ENCODE measurements around the gene C1orf105. TPM values are rescaled to one million over a fixed set of nuclear protein-coding genes. Genes with fewer than 3 reads are reported as not detected.

C1orf105 gene
- total RNA-seq, 1 donor from 2014 or later: not detected

GRCh38 chr1:172425339-172425738 lies 4.9 kb downstream of the C1orf105 start:
- no peaks in the 10 kb centered on the region for H3K27me3 ChIP-seq
- no peak overlapping the region for H3K4me3 ChIP-seq
- H3K4me1 ChIP-seq: peaks cover 15% of the 10 kb centered on the region
- H3K36me3 ChIP-seq: no peaks in the 10 kb centered on the region
- no peak overlapping the region for H3K4me2 ChIP-seq
- H3K79me2 ChIP-seq (ENCODE audit: low read depth): peaks cover 5% of the 10 kb centered on the region
- Mint-ChIP-seq H3K27me3 (ENCODE audit: insufficient read depth, low read depth) (no peaks in the 10 kb centered on the region), H3K36me3 (no peaks in the 10 kb centered on the region), H3K27ac (no peak overlapping the region), H3K4me3 (no peak overlapping the region), H3K9me3 (no peaks in the 10 kb centered on the region), H3K4me1 (no peaks in the 10 kb centered on the region)
- H2AFZ ChIP-seq (replicated peaks): no peak overlapping the region
- H3K27ac ChIP-seq: no peak overlapping the region
- H3K9ac ChIP-seq: no peak overlapping the region
- DNase-seq (ENCODE audit: low spot score): no peak
- no peak for TF ChIP-seq EZH2phosphoT487 (IDR thresholded peaks at IDR 0.05)
- TF ChIP-seq, protein P1, sequence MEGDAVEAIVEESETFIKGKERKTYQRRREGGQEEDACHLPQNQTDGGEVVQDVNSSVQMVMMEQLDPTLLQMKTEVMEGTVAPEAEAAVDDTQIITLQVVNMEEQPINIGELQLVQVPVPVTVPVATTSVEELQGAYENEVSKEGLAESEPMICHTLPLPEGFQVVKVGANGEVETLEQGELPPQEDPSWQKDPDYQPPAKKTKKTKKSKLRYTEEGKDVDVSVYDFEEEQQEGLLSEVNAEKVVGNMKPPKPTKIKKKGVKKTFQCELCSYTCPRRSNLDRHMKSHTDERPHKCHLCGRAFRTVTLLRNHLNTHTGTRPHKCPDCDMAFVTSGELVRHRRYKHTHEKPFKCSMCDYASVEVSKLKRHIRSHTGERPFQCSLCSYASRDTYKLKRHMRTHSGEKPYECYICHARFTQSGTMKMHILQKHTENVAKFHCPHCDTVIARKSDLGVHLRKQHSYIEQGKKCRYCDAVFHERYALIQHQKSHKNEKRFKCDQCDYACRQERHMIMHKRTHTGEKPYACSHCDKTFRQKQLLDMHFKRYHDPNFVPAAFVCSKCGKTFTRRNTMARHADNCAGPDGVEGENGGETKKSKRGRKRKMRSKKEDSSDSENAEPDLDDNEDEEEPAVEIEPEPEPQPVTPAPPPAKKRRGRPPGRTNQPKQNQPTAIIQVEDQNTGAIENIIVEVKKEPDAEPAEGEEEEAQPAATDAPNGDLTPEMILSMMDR (IDR thresholded peaks at IDR 0.05): no peak
- no peak for TF ChIP-seq EZH2 (IDR thresholded peaks at IDR 0.05)
- H4K20me1 ChIP-seq (ENCODE audit: low read depth): no peaks in the 10 kb centered on the region
- no peaks in the 10 kb centered on the region for H3K9me3 ChIP-seq (ENCODE audit: low read depth)
- H3F3A ChIP-seq (ENCODE audit: low read depth): no peaks in the 10 kb centered on the region

GRCh38 chr1:172427191-172427590 lies 6.7 kb downstream of the C1orf105 start:
- Mint-ChIP-seq H3K9me3 (no peaks in the 10 kb centered on the region), H3K27me3 (ENCODE audit: insufficient read depth, low read depth) (no peaks in the 10 kb centered on the region), H3K4me1 (no peaks in the 10 kb centered on the region), H3K27ac (no peak overlapping the region), H3K4me3 (no peak overlapping the region), H3K36me3 (no peaks in the 10 kb centered on the region)
- Histone ChIP-seq H3K4me3 (no peak overlapping the region), H3K9me3 (ENCODE audit: low read depth) (no peaks in the 10 kb centered on the region), H3K79me2 (ENCODE audit: low read depth) (peaks cover 5% of the 10 kb centered on the region), H4K20me1 (ENCODE audit: low read depth) (no peaks in the 10 kb centered on the region), H3K27ac (no peak overlapping the region), H3K9ac (no peak overlapping the region), H3K36me3 (no peaks in the 10 kb centered on the region), H3K27me3 (no peaks in the 10 kb centered on the region), H3F3A (ENCODE audit: low read depth) (no peaks in the 10 kb centered on the region), H3K4me2 (no peak overlapping the region), H2AFZ (replicated peaks) (no peak overlapping the region), H3K4me1 (peaks cover 15% of the 10 kb centered on the region)
- no peak for DNase-seq (ENCODE audit: low spot score)
- TF ChIP-seq, protein P1 (IDR thresholded peaks at IDR 0.05): no peak
- no peak for TF ChIP-seq EZH2phosphoT487 (IDR thresholded peaks at IDR 0.05)
- no peak for TF ChIP-seq EZH2 (IDR thresholded peaks at IDR 0.05)

DNA sequence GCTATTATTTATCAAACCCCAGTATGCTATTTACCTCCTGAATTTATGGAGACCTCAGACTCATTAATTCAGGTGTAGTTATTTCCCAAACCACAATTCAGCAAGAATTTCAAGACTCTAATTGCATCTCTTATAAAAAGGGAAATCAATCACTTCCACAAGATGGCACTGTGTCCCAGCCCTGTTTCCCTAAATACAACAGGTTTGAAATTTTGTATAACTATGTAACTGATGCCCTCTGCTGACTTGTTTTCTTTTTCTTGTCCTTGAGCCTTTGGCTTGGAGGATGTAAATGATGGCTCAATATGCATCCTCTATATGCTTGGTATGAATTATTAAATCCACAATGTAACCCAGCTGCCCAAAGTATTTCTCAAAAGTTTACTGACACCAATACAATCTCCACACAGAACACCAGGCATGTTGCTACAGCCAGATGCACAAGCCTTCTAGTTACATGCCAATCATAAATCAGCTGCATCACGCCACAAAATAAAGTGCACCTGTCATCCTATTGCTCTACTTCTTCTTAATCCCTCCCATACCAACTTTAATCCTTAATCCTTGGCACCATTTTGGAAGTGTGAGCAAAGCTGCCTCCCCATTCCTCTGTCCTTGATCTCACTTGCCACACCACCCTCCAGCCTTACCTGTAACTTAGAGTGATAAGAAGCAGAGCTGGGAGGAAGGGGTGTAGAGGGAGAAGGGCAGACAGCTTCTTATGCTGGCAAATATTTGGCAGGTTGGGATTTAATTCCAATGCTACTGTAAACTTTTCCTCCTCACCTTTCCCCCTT lies 9.0 kb downstream of the C1orf105 start:
- Mint-ChIP-seq H3K9me3 (peaks cover 12% of the 10 kb centered on the region), H3K27ac (no peak overlapping the region), H3K27me3 (ENCODE audit: insufficient read depth, low read depth) (no peaks in the 10 kb centered on the region), H3K4me3 (no peak overlapping the region), H3K36me3 (peaks cover 10% of the 10 kb centered on the region), H3K4me1 (no peaks in the 10 kb centered on the region)
- Histone ChIP-seq H3K79me2 (ENCODE audit: low read depth) (peaks cover 5% of the 10 kb centered on the region), H3K27me3 (no peaks in the 10 kb centered on the region), H3K9ac (no peak overlapping the region), H2AFZ (replicated peaks) (no peak overlapping the region), H3K4me3 (no peak overlapping the region), H4K20me1 (ENCODE audit: low read depth) (no peaks in the 10 kb centered on the region), H3K4me2 (no peak overlapping the region), H3K4me1 (peaks cover 14% of the 10 kb centered on the region), H3K27ac (no peak overlapping the region), H3K9me3 (ENCODE audit: low read depth) (no peaks in the 10 kb centered on the region), H3F3A (ENCODE audit: low read depth) (no peaks in the 10 kb centered on the region), H3K36me3 (no peaks in the 10 kb centered on the region)
- DNase-seq (ENCODE audit: low spot score): peak; percentile 57
- TF ChIP-seq EZH2phosphoT487 (IDR thresholded peaks at IDR 0.05): no peak
- no peak for TF ChIP-seq EZH2 (IDR thresholded peaks at IDR 0.05)
- TF ChIP-seq, protein P1 (IDR thresholded peaks at IDR 0.05): peak; percentile 76

All from neural progenitor cell (in vitro differentiated cells).